ENCODE measurements around the gene PLAGL1. TPM values are rescaled to one million over a fixed set of nuclear protein-coding genes. Genes with fewer than 3 reads are reported as not detected.

Gene PLAGL1
- total and polyA plus RNA-seq, 2 of the 8 experiments (the other 6 are each of a cell fraction or from before 2014, with no cell fraction given) = 0.94 to 1.1 TPM

GRCh38 chr6:143939364-143939763 lies 68.7 kb downstream of the PLAGL1 start:
- H2BK20ac ChIP-seq (ENCODE audit: low read length) = no peak overlapping the region
- H4K20me1 ChIP-seq (replicated peaks in 1 of 2; ENCODE audit: control insufficient read depth in 1 of 2, insufficient read depth in 2 of 2, low read length in 2 of 2) = no peaks in the 10 kb centered on the region
- no peak overlapping the region for H3K4ac ChIP-seq (replicated peaks; ENCODE audit: insufficient read length, low read depth, low read length)
- H2AK5ac ChIP-seq (ENCODE audit: low read depth, low read length) = no peak overlapping the region
- no peak overlapping the region for H2BK120ac ChIP-seq (replicated peaks; ENCODE audit: low read depth, low read length)
- no peaks in the 10 kb centered on the region for H3K36me3 ChIP-seq (ENCODE audit: control insufficient read depth in 2 of 4, insufficient read depth in 4 of 4, low read length in 3 of 4)
- H3K9me3 ChIP-seq (ENCODE audit: insufficient read depth in 2 of 2, low read depth in 1 of 2, low read length in 1 of 2) = no peaks in the 10 kb centered on the region
- no peak overlapping the region for H2BK15ac ChIP-seq (ENCODE audit: low read length)
- H3K23me2 ChIP-seq (ENCODE audit: low read depth, low read length) = no peaks in the 10 kb centered on the region
- no peak overlapping the region for H3K4me2 ChIP-seq (ENCODE audit: insufficient read depth in 1 of 2, low read depth in 2 of 2, low read length in 2 of 2)
- peaks cover 2 to 18% (median 9%) of the 10 kb centered on the region in 4 experiments; a peak in 5 of 7 replicates for H3K4me1 ChIP-seq (replicated peaks in 1 of 4; ENCODE audit: control insufficient read depth in 3 of 4, insufficient read depth in 4 of 4, low read length in 3 of 4)
- ChIA-PET POLR2A (ENCODE audit: partially characterized antibody) (no interaction called here), CTCF (ENCODE audit: partially characterized antibody) (interaction anchor here (0.6 to 18.8 kb wide), 64 partner anchors 8 to 525 kb away, joined by 3 to 591 read pairs (median 6); partner anchors contain the start of gene PLAGL1)
- H4K8ac ChIP-seq (ENCODE audit: extremely low read depth, insufficient read depth, low read length) = no peak overlapping the region
- H2BK5ac ChIP-seq (ENCODE audit: low read depth, low read length) = no peak overlapping the region
- H3K14ac ChIP-seq (ENCODE audit: insufficient read length) = no peak overlapping the region
- H3K18ac ChIP-seq (ENCODE audit: extremely low read depth, low read length) = no peak overlapping the region
- no peaks in the 10 kb centered on the region for H3K79me1 ChIP-seq (ENCODE audit: low read depth, low read length)
- H3K9ac ChIP-seq (replicated peaks in 1 of 4; ENCODE audit: extremely low read depth in 1 of 4, low read depth in 3 of 4, low read length in 3 of 4) = no peak overlapping the region
- H3K23ac ChIP-seq (ENCODE audit: insufficient read length) = no peak overlapping the region
- H3K27ac ChIP-seq (ENCODE audit: low read depth, low read length) = no peak overlapping the region
- no peak overlapping the region for H4K5ac ChIP-seq (ENCODE audit: insufficient read length, low read depth, low read length)
- no peaks in the 10 kb centered on the region for H3K79me2 ChIP-seq (ENCODE audit: control insufficient read depth in 1 of 2, insufficient read depth in 2 of 2, low read length in 2 of 2)
- H2AFZ ChIP-seq (ENCODE audit: low read length) = no peak overlapping the region
- FAIRE-seq (no peak), DNase-seq (ENCODE audit: low read depth in 1 of 2, low spot score in 2 of 2) (no peak)
- no peak overlapping the region for H3K56ac ChIP-seq (replicated peaks; ENCODE audit: insufficient read length, low read depth, low read length)
- H3K27me3 ChIP-seq (replicated peaks in 1 of 4; ENCODE audit: control insufficient read depth in 3 of 4, extremely low read depth in 1 of 4, insufficient read depth in 3 of 4, low read length in 3 of 4) = no peaks in the 10 kb centered on the region; a peak in 1 of 7 replicates
- no peak overlapping the region for H3K4me3 ChIP-seq (ENCODE audit: extremely low read depth in 1 of 4, insufficient read depth in 2 of 4, low read depth in 3 of 4, low read length in 4 of 4)
- 57% methylated on average over 4 of the region's 4 CpGs; no CpG with 5 or more reads in 1 of the 2 experiments for WGBS, 2 experiments (ENCODE audit: extremely low coverage in 1 of 2, insufficient coverage in 1 of 2, insufficient read length in 1 of 2, insufficient replicate concordance in 2 of 2, low coverage in 1 of 2, low lambda C conversion rate in 2 of 2, missing lambda C conversion rate in 1 of 2)
- H2BK12ac ChIP-seq (ENCODE audit: low read depth, low read length) = no peak overlapping the region
- H4K91ac ChIP-seq (replicated peaks; ENCODE audit: insufficient read length, low read length) = no peak overlapping the region
- TF ChIP-seq TCF12 (IDR thresholded peaks at IDR 0.05; ENCODE audit: low read depth, low read length) (no peak), SIN3A (conservative IDR thresholded peaks at IDR 0.05 in 1 of 2, IDR thresholded peaks at IDR 0.05 in 1 of 2; ENCODE audit: low read depth in 1 of 2, low read length in 2 of 2) (no peak), CTCF (IDR thresholded peaks at IDR 0.05; ENCODE audit: control extremely low read depth in 1 of 3, insufficient read depth in 1 of 3, low read depth in 1 of 3, low read length in 3 of 3) (no peak), CBX5 (IDR thresholded peaks at IDR 0.05; ENCODE audit: low read depth, low read length) (no peak), RFX5 (IDR thresholded peaks at IDR 0.05; ENCODE audit: borderline replicate concordance, low read depth, low read length) (no peak), GABPA (IDR thresholded peaks at IDR 0.05; ENCODE audit: borderline replicate concordance, insufficient read depth, low read length) (no peak), SP2 (IDR thresholded peaks at IDR 0.05; ENCODE audit: low read length) (no peak), ATF3 (IDR thresholded peaks at IDR 0.05; ENCODE audit: insufficient read depth, low read depth, low read length) (no peak), CTBP2 (IDR thresholded peaks at IDR 0.05; ENCODE audit: borderline replicate concordance, insufficient read depth, insufficient read length, low read length) (no peak), CBX8 (IDR thresholded peaks at IDR 0.05; ENCODE audit: borderline replicate concordance, low read depth, low read length) (no peak)
